Neural crest cell (in vitro differentiated cells): Measurements from ENCODE around the gene DAAM2. TPM values are rescaled to one million over a fixed set of nuclear protein-coding genes. Genes with fewer than 3 reads are reported as not detected.
A peak's percentile ranks its signal among the peaks of the same experiment; 100 is the strongest.

Experiments used
- DNase-seq: peaks from one replicate; pipeline ENCODE4 v3.0.0; 2021; ENCODE audit warnings: low read depth, mixed read lengths, low spot score
- H3K27ac Mint-ChIP-seq: one replicate; pipeline ENCODE4 v1.8.0; 2021; ENCODE audit warnings: mild to moderate bottlenecking, mixed read lengths; ENCODE audit not compliant: unreplicated experiment
- H3K27me3 Mint-ChIP-seq: 2 replicates; pipeline ENCODE4 v1.8.0; 2021; ENCODE audit warnings: low read depth, mild to moderate bottlenecking, mixed read lengths
- H3K36me3 Mint-ChIP-seq: 2 replicates; pipeline ENCODE4 v1.8.0; 2021; ENCODE audit warnings: low read depth, mild to moderate bottlenecking, mixed read lengths
- H3K4me1 Mint-ChIP-seq: 2 replicates; pipeline ENCODE4 v1.8.0; 2021; ENCODE audit warnings: mixed read lengths
- H3K4me3 Mint-ChIP-seq: one replicate; pipeline ENCODE4 v1.8.0; 2021; ENCODE audit warnings: mild to moderate bottlenecking, mixed read lengths
- H3K9me3 Mint-ChIP-seq: 2 replicates; pipeline ENCODE4 v1.8.0; 2021; ENCODE audit warnings: mixed read lengths
- CTCF ChIP-seq: fragments of 200-600 bp; sonication (generic); conservative IDR thresholded peaks from 2 replicates; pipeline ENCODE4 v1.5.0; 2021; ENCODE audit warnings: antibody characterized with exemption, mild to moderate bottlenecking
- total RNA-seq: library from RNA; stranded (reverse); gene quantifications from 2 replicates; pipeline ENCODE4 v1.2.1, GENCODE V29; 2021

DAAM2 gene
- total RNA-seq, 1 donor from 2014 or later = 17.6 TPM

- Mint-ChIP-seq H3K36me3 (no peaks in the 10 kb centered on the region), H3K27ac (no peak overlapping the region), H3K4me3 (no peak overlapping the region), H3K27me3 (no peaks in the 10 kb centered on the region), H3K4me1 (peaks cover 34% of the 10 kb centered on the region), H3K9me3 (no peaks in the 10 kb centered on the region)
- no peak for DNase-seq
- no peak for TF ChIP-seq CTCF
Observed at GRCh38 chr6:39847221-39847620, 55.0 kb downstream of the DAAM2 start.

GRCh38 chr6:39848171-39848570 lies 56.0 kb downstream of the DAAM2 start:
- peak overlapping the region; percentile 52 for H3K27ac Mint-ChIP-seq
- H3K9me3 Mint-ChIP-seq = no peaks in the 10 kb centered on the region
- peaks cover 34% of the 10 kb centered on the region for H3K4me1 Mint-ChIP-seq
- no peak for TF ChIP-seq CTCF
- DNase-seq = no peak
- H3K36me3 Mint-ChIP-seq = no peaks in the 10 kb centered on the region
- no peaks in the 10 kb centered on the region for H3K27me3 Mint-ChIP-seq
- H3K4me3 Mint-ChIP-seq = no peak overlapping the region

GRCh38 chr6:39849228-39849627 lies 57.1 kb downstream of the DAAM2 start:
- Mint-ChIP-seq H3K9me3 (no peaks in the 10 kb centered on the region), H3K27ac (no peak overlapping the region), H3K4me3 (no peak overlapping the region), H3K36me3 (no peaks in the 10 kb centered on the region), H3K4me1 (peaks cover 34% of the 10 kb centered on the region), H3K27me3 (no peaks in the 10 kb centered on the region)
- no peak for DNase-seq
- no peak for TF ChIP-seq CTCF

- no peaks in the 10 kb centered on the region for H3K27me3 Mint-ChIP-seq
- H3K9me3 Mint-ChIP-seq = no peaks in the 10 kb centered on the region
- peaks cover 34% of the 10 kb centered on the region for H3K4me1 Mint-ChIP-seq
- no peak overlapping the region for H3K27ac Mint-ChIP-seq
- H3K36me3 Mint-ChIP-seq = no peaks in the 10 kb centered on the region
- no peak for DNase-seq
- TF ChIP-seq CTCF = no peak
- H3K4me3 Mint-ChIP-seq = no peak overlapping the region
Observed at GRCh38 chr6:39849764-39850163, 57.6 kb downstream of the DAAM2 start.

GRCh38 chr6:39850736-39851297 lies 58.6 kb downstream of the DAAM2 start:
- Mint-ChIP-seq H3K36me3 (no peaks in the 10 kb centered on the region), H3K9me3 (no peaks in the 10 kb centered on the region), H3K27me3 (no peaks in the 10 kb centered on the region), H3K4me3 (no peak overlapping the region), H3K4me1 (peaks cover 34% of the 10 kb centered on the region), H3K27ac (no peak overlapping the region)
- no peak for DNase-seq
- no peak for TF ChIP-seq CTCF
